Activated naive CD4-positive, alpha-beta T cell treated with anti-CD3 and anti-CD28 coated beads, Interleukin-2, amount 10 ng/mL, durations not matched to agents 5 hours and 36 hours (primary cell): ENCODE results near the gene VSTM5. TPM values are rescaled to one million over a fixed set of nuclear protein-coding genes. Genes with fewer than 3 reads are reported as not detected.

Experiments
- total RNA-seq, 2 experiments: library from RNA; stranded (reverse); gene quantifications; one replicate each; pipeline ENCODE4 v1.2.3, GENCODE V29; 2021

The VSTM5 gene
- total RNA-seq = not detected

GRCh38 chr11:93850594-93851018, at the start of gene VSTM5:
Gene VSTM5 (minus strand): TSS chr11:93850618. CDS start chr11:93850502, 116 bp downstream.

GRCh38 chr11:93784145-93784934, 66.1 kb downstream of the VSTM5 start, which contains the start of gene MED17:
Gene MED17 (plus strand): TSS chr11:93784282. CDS start chr11:93784514, 232 bp downstream.

Other genes with a start within 250 kb of the VSTM5 start
- 10 to 100 TPM; 19.6 to 20.7 TPM for gene CEP295, start 188.9 kb downstream of the VSTM5 start, total RNA-seq
- 100 to 1,000 TPM; 144 to 161 TPM for gene TAF1D, start 109.1 kb downstream of the VSTM5 start, total RNA-seq
- 10 to 100 TPM; 20.6 to 22.2 TPM for gene C11orf54, start 108.9 kb downstream of the VSTM5 start, total RNA-seq
- 10 to 100 TPM; 32.1 to 36.4 TPM for gene MED17, start 66.3 kb downstream of the VSTM5 start, total RNA-seq
- gene HEPHL1, start 170.7 kb upstream of the VSTM5 start, total RNA-seq = not detected